Subcutaneous adipose tissue (tissue), 4 donors: ENCODE data around the gene FCGBP. TPM values are rescaled to one million over a fixed set of nuclear protein-coding genes. Genes with fewer than 3 reads are reported as not detected.

Source experiments
- CTCF ChIP-seq: fragments of 450-650 bp; IDR thresholded peaks from one replicate; pipeline ENCODE4 v1.5.1; 2016; ENCODE audit warnings: low read depth, mild to moderate bottlenecking, control low read depth, antibody characterized with exemption, moderate library complexity
- total RNA-seq, 4 donors: library from RNA; depleted of rRNA; stranded (reverse); fragments of >200 nt; gene quantifications; one replicate each; pipeline ENCODE4 v1.1.0, GENCODE V29; 2016

FCGBP gene
- total RNA-seq, 4 donors from 2014 or later = 11.9 to 321 (median 115) TPM

DNA sequence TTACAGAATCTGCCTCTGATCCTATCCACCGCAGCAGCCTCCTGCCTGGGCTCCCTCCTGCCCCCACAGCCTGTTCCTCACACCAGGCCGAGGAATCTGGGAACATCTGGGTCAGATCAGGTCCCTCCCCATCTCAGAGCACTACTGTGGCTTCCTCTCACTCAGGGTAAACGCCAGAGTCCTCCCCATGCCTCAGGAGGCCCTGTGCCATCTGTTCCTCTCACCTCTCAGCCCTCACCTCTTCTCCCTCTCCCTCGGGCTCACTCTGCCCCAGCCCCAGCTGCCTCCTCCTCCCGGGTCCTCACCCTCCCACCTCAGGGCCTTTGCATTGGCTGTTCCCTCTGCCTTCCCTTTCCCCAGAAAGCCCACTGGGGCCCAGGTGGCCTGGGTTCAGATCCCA, 18.2 kb downstream of the FCGBP start:
- TF ChIP-seq CTCF = no peak

DNA sequence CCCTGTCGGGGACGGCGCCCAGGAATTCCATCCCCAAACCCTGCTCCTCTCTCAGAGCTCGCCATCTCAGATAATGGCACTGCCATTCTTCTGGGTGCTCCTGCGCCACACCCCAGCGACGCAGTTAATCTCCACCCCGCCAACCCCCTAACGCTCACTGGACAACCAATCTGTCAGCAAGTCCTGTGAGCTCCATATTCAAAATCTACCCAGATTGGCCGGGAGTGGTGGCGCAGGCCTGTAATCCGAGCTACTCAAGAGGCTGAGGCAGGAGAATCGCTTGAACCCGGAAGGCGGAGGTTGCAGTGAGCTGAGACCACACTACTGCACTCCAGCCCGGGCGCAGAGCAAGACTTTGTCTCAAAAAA, 18.6 kb downstream of the FCGBP start:
- TF ChIP-seq CTCF = no peak

DNA sequence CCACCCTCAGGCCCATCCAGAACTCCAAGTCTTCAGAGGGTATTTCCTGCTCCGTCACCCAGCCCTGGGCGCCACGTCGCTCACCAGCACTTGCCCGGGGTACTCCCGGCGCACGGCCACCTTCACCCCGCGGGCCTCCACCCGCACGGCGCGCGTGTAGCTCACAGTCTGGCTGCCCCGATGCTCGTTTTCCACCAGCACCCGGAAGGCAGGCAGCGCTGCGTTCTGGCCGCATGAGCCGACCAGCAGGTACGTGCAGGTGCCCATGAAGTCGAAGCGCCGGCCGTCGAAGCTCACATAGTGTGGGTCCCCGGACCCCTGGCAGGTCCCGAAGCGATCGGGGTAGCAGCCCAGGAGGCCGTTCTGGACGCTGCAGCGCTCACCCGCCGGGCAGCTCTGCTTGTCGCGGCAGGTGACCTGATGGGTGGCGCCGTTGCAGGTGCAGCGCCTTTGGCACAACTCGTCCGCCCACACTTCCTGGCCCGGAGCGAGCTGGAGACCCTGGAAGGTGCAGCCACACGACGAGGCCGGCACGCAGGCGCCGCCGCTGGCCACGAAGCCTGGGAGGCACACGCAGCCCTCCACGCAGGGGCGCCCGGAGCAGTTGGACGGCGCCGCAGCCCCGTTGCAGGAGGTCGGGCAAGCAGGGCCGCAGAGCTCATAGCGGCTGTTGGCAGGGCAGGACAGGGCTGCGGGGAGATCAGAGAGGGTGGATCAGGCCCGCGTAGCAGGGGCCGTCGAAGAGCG, 19.2 kb downstream of the FCGBP start:
- no peak for TF ChIP-seq CTCF

DNA sequence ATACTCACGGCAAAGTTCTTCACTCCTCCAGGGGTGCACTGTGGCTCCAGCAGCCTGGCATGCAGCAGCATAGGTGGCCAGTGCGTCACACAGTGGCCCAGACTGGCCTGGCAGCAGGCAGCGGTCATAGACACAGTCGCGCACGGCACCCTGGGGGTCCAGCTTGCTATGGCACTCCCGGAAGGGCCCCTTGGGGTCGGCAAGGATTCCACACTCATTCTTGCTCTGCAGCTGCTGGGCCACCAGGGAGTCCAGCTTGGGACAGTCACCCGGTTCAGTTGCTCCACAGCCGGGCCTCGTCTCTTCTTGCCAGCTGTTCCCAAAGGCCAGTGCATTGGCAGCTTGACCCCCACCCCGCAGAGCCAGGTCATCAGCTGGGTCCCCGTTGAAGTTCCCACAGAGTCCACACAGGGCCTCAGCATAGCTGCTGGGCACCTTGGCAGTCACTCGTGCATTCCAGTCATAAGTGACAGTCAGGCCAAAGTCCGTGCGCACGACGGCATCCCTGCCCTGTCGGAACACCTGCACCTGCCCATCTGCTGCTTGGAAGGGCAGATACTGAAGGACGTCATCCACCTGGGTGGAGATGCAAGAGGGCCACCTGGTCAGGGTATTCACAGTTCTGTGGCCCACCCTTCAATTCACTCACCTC, 20.6 kb downstream of the FCGBP start:
- TF ChIP-seq CTCF = no peak

GRCh38 chr19:39908803-39909202, 25.6 kb downstream of the FCGBP start:
- no peak for TF ChIP-seq CTCF

GRCh38 chr19:39906820-39907611, 27.4 kb downstream of the FCGBP start:
- TF ChIP-seq CTCF = no peak

- TF ChIP-seq CTCF = no peak
Observed at GRCh38 chr19:39906283-39906682, 28.2 kb downstream of the FCGBP start.
